ENCODE measurements around the gene VSIR.

DNA sequence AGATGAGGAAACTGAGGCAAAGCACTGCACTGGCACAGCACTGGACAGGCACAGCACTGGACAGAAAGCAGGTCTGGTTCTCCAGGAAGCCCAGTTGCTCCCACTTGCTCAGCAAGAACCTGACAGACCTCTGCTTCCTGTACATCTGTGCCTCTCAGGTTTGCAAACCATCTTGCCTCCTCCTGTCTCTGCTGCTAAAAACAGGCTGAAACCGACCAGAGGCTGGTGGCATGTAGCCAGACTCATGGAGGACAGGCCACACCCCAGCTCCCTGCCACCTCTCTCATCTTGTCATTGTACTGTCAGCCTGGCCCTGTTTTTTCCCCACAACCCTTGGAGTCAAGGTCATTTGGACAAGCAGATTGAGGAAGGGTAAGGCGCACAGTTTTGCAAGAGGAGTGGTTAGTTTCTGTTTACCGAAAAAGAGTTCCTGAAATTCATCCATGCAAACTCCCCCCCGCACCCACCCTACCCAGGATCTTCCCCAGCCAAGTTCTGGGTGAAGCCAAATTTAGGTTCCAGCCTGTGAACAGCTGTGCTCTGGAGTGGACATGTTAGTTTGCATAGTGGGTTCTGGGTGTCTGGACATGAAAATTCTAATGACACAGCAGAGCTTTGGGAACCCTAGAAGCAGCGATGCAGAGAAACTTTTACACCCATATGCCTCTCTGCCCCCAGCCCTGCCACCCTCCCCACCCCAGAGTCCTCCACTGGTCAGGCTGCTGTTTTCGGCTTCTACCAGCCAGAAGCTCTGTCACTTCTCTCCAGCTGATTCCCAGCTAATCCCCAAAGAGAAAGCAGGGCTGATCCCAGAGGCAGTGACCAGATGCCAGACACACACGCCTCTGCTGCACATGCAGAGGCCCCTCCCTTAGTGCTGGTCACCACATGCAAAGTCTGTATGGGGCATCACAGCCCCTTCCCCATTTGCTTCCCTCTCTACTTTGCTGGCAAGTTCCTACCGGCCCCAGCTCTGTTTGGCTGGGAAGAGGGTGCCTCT is 45.3 kb downstream of the VSIR start:
- TF ChIP-seq, protein P1, sequence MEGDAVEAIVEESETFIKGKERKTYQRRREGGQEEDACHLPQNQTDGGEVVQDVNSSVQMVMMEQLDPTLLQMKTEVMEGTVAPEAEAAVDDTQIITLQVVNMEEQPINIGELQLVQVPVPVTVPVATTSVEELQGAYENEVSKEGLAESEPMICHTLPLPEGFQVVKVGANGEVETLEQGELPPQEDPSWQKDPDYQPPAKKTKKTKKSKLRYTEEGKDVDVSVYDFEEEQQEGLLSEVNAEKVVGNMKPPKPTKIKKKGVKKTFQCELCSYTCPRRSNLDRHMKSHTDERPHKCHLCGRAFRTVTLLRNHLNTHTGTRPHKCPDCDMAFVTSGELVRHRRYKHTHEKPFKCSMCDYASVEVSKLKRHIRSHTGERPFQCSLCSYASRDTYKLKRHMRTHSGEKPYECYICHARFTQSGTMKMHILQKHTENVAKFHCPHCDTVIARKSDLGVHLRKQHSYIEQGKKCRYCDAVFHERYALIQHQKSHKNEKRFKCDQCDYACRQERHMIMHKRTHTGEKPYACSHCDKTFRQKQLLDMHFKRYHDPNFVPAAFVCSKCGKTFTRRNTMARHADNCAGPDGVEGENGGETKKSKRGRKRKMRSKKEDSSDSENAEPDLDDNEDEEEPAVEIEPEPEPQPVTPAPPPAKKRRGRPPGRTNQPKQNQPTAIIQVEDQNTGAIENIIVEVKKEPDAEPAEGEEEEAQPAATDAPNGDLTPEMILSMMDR (IDR thresholded peaks at IDR 0.05; ENCODE audit: insufficient read depth, low read depth, low read length) = no peak
- TF ChIP-seq EZH2 (IDR thresholded peaks at IDR 0.05; ENCODE audit: insufficient read depth, low read length) = no peak

All from astrocyte (in vitro differentiated cells and primary cell).